GM18861 (cell line): ENCODE results near the gene SHROOM2.

Experiments
- ATAC-seq: cut with Tn5 transposase; IDR thresholded peaks from one replicate; pipeline ENCODE4 v1.9.1; 2021; ENCODE audit not compliant: unreplicated experiment

SHROOM2 gene

DNA sequence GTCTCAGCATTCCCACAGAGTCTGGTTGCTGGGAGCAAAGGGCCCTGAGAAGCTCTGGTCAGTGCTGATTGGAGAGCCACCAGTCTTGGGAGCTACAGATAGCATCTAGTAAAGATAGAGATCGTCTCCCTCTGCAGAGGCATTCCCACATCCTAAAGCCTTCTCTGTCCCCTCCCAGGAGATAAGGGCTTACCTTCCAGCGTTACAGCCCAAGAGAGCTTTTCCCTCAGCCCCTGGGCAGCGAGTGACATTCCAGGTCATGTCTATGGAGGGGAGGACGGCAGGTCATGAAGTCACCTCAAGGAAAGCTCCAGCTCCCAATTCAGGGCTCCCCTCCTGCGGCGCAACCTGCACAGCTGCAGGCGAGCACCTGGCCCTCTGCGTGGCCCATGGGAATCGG lies 210.8 kb downstream of the SHROOM2 start:
- ATAC-seq, result no peak

DNA sequence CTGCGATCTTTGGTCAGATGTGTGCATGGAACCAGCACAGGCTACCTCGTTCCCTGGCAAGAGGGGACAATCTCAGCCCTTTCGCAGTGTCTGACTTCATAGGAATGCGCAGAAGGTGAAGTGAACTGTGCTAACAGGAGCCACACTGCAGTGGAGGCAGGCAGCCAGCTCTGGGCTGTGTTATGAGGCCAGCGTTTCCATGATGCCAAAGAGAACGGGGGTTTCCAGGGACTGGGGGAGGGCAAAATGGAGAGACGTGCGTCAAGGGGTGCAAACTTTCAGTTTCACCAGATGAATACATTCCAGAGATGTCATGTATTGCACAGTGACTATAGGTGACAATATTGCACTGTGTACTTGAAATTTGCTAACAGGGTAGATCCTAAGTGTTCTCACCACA lies 211.3 kb downstream of the SHROOM2 start:
- ATAC-seq, result no peak
